ENCODE measurements around the gene MAP2K1.

GRCh38 chr15:66486887-66487286, 100.2 kb downstream of the MAP2K1 start:
- TF ChIP-seq CHD2 (IDR thresholded peaks at IDR 0.05; ENCODE audit: low read length, partially characterized antibody) = no peak
- TF ChIP-seq CTCF (IDR thresholded peaks at IDR 0.05) = no peak
- no peak for TF ChIP-seq MAX (IDR thresholded peaks at IDR 0.05; ENCODE audit: low read depth)

Measured in SK-N-SH (cell line).